CD14-positive monocyte (primary cell): Measurements from ENCODE around the gene BCDIN3D. TPM values are rescaled to one million over a fixed set of nuclear protein-coding genes. Genes with fewer than 3 reads are reported as not detected.

Experiments used
- DNase-seq, 3 donors: peaks; one replicate each; pipeline ENCODE4 v3.0.0-alpha.2; 2011 to 2022
- H2AFZ ChIP-seq: 2 replicates; pipeline ENCODE4 v1.6.0; 2012; ENCODE audit warnings: mild to moderate bottlenecking, low read depth, low read length, inconsistent platforms; ENCODE audit not compliant: insufficient read depth, poor library complexity, severe bottlenecking
- H3K27ac ChIP-seq, 2 donors: 1 replicate in 1 of 2; 2 replicates in 1 of 2; pipeline ENCODE4 v1.5.1; 2012 to 2013; ENCODE audit warnings: low read length in 2 of 2, control low read depth in 1 of 2, inconsistent platforms in 1 of 2, low read depth in 1 of 2, mild to moderate bottlenecking in 1 of 2
- H3K27me3 ChIP-seq, 2 donors: one replicate each; pipeline versions ENCODE4 v1.6.0 to v1.6.1; 2011 to 2013; ENCODE audit warnings: low read length in 2 of 2; ENCODE audit not compliant: control insufficient read depth in 2 of 2, insufficient read depth in 2 of 2
- H3K36me3 ChIP-seq, 2 donors: replicated peaks in 1 of 2; 1 replicate in 1 of 2; 2 replicates in 1 of 2; pipeline versions ENCODE4 v1.5.1 to v1.6.1; 2012 to 2013; ENCODE audit warnings: low read length in 2 of 2, control low read depth in 1 of 2, inconsistent platforms in 1 of 2, mild to moderate bottlenecking in 1 of 2; ENCODE audit not compliant: insufficient read depth in 2 of 2, control insufficient read depth in 1 of 2
- H3K4me1 ChIP-seq, 2 donors: 1 replicate in 1 of 2; 2 replicates in 1 of 2; pipeline versions ENCODE4 v1.5.1 to v1.6.1; 2012 to 2013; ENCODE audit warnings: low read length in 2 of 2, control low read depth in 1 of 2, inconsistent platforms in 1 of 2, mild to moderate bottlenecking in 1 of 2, moderate library complexity in 1 of 2; ENCODE audit not compliant: insufficient read depth in 2 of 2, control insufficient read depth in 1 of 2
- H3K4me2 ChIP-seq: replicated peaks from 2 replicates; pipeline ENCODE3; 2012; ENCODE audit warnings: low read length, moderate library complexity, mild to moderate bottlenecking; ENCODE audit not compliant: poor library complexity, severe bottlenecking; ENCODE audit errors: extremely low read depth
- H3K4me3 ChIP-seq, 3 experiments: fragments of 200-600 bp in 1 of 3; sonication (generic) in 1 of 3; replicated peaks in 1 of 3; 1 replicate in 2 of 3; 2 replicates in 1 of 3; pipeline ENCODE4 v1.5.1; 2011 to 2013; ENCODE audit warnings: low read length in 3 of 3, mild to moderate bottlenecking in 3 of 3, control low read depth in 2 of 3, low read depth in 2 of 3, inconsistent platforms in 1 of 3, moderate library complexity in 1 of 3
- H3K79me2 ChIP-seq: 2 replicates; pipeline ENCODE4 v1.6.0; 2012; ENCODE audit warnings: mild to moderate bottlenecking, control low read depth, inconsistent platforms, low read length, moderate library complexity; ENCODE audit not compliant: insufficient read depth
- H3K9ac ChIP-seq: 2 replicates; pipeline ENCODE4 v1.6.0; 2017; ENCODE audit warnings: low read length, mild to moderate bottlenecking; ENCODE audit not compliant: insufficient read depth, poor library complexity, severe bottlenecking
- H3K9me3 ChIP-seq, 2 donors: replicated peaks in 1 of 2; 1 replicate in 1 of 2; 2 replicates in 1 of 2; pipeline versions ENCODE4 v1.5.1 to v1.6.1; 2012 to 2013; ENCODE audit warnings: low read length in 2 of 2, control low read depth in 1 of 2; ENCODE audit not compliant: control insufficient read depth in 1 of 2, insufficient read depth in 1 of 2
- H4K20me1 ChIP-seq: 2 replicates; pipeline ENCODE4 v1.6.0; 2012; ENCODE audit warnings: mild to moderate bottlenecking, low read length, control low read depth, moderate library complexity; ENCODE audit not compliant: insufficient read depth
- H3K27ac Mint-ChIP-seq, 7 donors: one replicate each; pipeline ENCODE4 v1.8.0; 2020; ENCODE audit warnings: mild to moderate bottlenecking in 7 of 7, mixed read lengths in 7 of 7, moderate library complexity in 6 of 7, inconsistent platforms in 2 of 7
- H3K27me3 Mint-ChIP-seq, 3 donors: one replicate each; pipeline ENCODE4 v1.8.0; 2021 to 2022; ENCODE audit warnings: low read depth in 3 of 3, mild to moderate bottlenecking in 3 of 3, mixed read lengths in 3 of 3, moderate library complexity in 3 of 3, inconsistent platforms in 1 of 3
- H3K36me3 Mint-ChIP-seq, 2 donors: one replicate each; pipeline ENCODE4 v1.8.0; 2020; ENCODE audit warnings: mixed read lengths in 2 of 2, inconsistent platforms in 1 of 2, mild to moderate bottlenecking in 1 of 2
- H3K4me1 Mint-ChIP-seq: one replicate; pipeline ENCODE4 v1.8.0; 2020; ENCODE audit warnings: mild to moderate bottlenecking, mixed read lengths
- H3K4me3 Mint-ChIP-seq, 2 donors: one replicate each; pipeline ENCODE4 v1.8.0; 2020; ENCODE audit warnings: mild to moderate bottlenecking in 2 of 2, mixed read lengths in 2 of 2, moderate library complexity in 1 of 2
- H3K9me3 Mint-ChIP-seq, 7 donors: one replicate each; pipeline ENCODE4 v1.8.0; 2020 to 2022; ENCODE audit warnings: mixed read lengths in 7 of 7, mild to moderate bottlenecking in 6 of 7, moderate library complexity in 6 of 7, inconsistent platforms in 2 of 7
- CTCF ChIP-seq: fragments of 200-600 bp; IDR thresholded peaks from one replicate; pipeline ENCODE4 v1.8.0; 2022; ENCODE audit warnings: antibody characterized with exemption, mild to moderate bottlenecking
- WGBS: methylation state at CpG from one replicate; pipeline ENCODE4 v1.1.5; 2013; ENCODE audit warnings: missing lambda C conversion rate; ENCODE audit not compliant: insufficient coverage; 5-methylcytosine and 5-hydroxymethylcytosine counted together
- intact Hi-C, 2 donors: fragments of 100-400 bp; cut with micrococcal nuclease; formaldehyde crosslinking; loops; one replicate each; pipeline versions ENCODE4 v1.15.0 to v1.15.1; 2023
- polyA plus RNA-seq, 3 donors: library from polyadenylated mRNA; depleted of rRNA in 1 of 3; unstranded in 2 of 3; stranded (reverse) in 1 of 3; fragments of 300-500 nt in 2 of 3; fragments of >200 nt in 1 of 3; fragmentation: Illumina TruSeq in 2 of 3; gene quantifications; 1 replicate in 2 of 3; 2 replicates in 1 of 3; pipeline ENCODE4 v1.2.3, GENCODE V29; 2012 to 2021

Gene BCDIN3D
- polyA plus RNA-seq, 3 donors: 0.71 to 1.2 (median 1.0) TPM

- Histone ChIP-seq H3K27me3 (no peaks in the 10 kb centered on the region), H3K79me2 (no peaks in the 10 kb centered on the region), H2AFZ (no peak overlapping the region), H3K4me3 (no peak overlapping the region), H3K4me1 (no peaks in the 10 kb centered on the region), H3K9ac (no peak overlapping the region), H3K9me3 (peaks cover 0 to 9% of the 10 kb centered on the region in 2 donors), H4K20me1 (no peaks in the 10 kb centered on the region), H3K36me3 (no peaks in the 10 kb centered on the region), H3K27ac (no peak overlapping the region), H3K4me2 (no peak overlapping the region)
- 100% methylated on average over 2 of the region's 3 CpGs for WGBS
- DNase-seq: no peak
- Mint-ChIP-seq H3K36me3 (no peaks in the 10 kb centered on the region), H3K9me3 (peaks cover 0 to 19% (median 7%) of the 10 kb centered on the region in 7 donors), H3K27me3 (peaks cover 2 to 6% (median 5%) of the 10 kb centered on the region in 3 donors), H3K27ac (no peak overlapping the region), H3K4me1 (no peaks in the 10 kb centered on the region), H3K4me3 (no peak overlapping the region)
- no peak for TF ChIP-seq CTCF
- intact Hi-C loops: no loop called here
These were observed 33.2 kb upstream of the BCDIN3D start for GRCh38 chr12:49876070-49876469.

- Histone ChIP-seq H3K9ac (no peak overlapping the region), H4K20me1 (no peaks in the 10 kb centered on the region), H3K27me3 (no peaks in the 10 kb centered on the region), H3K27ac (no peak overlapping the region), H3K4me3 (no peak overlapping the region), H3K4me1 (no peaks in the 10 kb centered on the region), H3K9me3 (peaks cover 0 to 9% of the 10 kb centered on the region in 2 donors), H2AFZ (no peak overlapping the region), H3K79me2 (no peaks in the 10 kb centered on the region), H3K36me3 (no peaks in the 10 kb centered on the region), H3K4me2 (no peak overlapping the region)
- intact Hi-C loops: no loop called here
- Mint-ChIP-seq H3K27me3 (peaks cover 2 to 6% (median 5%) of the 10 kb centered on the region in 3 donors), H3K36me3 (no peaks in the 10 kb centered on the region), H3K9me3 (peaks cover 0 to 15% (median 2%) of the 10 kb centered on the region in 7 donors), H3K4me3 (no peak overlapping the region), H3K4me1 (no peaks in the 10 kb centered on the region), H3K27ac (peak overlapping the region in 1 of 7 donors; percentile 8)
- WGBS: 92% methylated on average over 5 of the region's 9 CpGs
- DNase-seq: no peak
- TF ChIP-seq CTCF: no peak
These were observed 32.3 kb upstream of the BCDIN3D start for GRCh38 chr12:49875115-49875720.
